ENCODE results near the gene LAMB4. TPM values are rescaled to one million over a fixed set of nuclear protein-coding genes. Genes with fewer than 3 reads are reported as not detected.

The LAMB4 gene, protein sequence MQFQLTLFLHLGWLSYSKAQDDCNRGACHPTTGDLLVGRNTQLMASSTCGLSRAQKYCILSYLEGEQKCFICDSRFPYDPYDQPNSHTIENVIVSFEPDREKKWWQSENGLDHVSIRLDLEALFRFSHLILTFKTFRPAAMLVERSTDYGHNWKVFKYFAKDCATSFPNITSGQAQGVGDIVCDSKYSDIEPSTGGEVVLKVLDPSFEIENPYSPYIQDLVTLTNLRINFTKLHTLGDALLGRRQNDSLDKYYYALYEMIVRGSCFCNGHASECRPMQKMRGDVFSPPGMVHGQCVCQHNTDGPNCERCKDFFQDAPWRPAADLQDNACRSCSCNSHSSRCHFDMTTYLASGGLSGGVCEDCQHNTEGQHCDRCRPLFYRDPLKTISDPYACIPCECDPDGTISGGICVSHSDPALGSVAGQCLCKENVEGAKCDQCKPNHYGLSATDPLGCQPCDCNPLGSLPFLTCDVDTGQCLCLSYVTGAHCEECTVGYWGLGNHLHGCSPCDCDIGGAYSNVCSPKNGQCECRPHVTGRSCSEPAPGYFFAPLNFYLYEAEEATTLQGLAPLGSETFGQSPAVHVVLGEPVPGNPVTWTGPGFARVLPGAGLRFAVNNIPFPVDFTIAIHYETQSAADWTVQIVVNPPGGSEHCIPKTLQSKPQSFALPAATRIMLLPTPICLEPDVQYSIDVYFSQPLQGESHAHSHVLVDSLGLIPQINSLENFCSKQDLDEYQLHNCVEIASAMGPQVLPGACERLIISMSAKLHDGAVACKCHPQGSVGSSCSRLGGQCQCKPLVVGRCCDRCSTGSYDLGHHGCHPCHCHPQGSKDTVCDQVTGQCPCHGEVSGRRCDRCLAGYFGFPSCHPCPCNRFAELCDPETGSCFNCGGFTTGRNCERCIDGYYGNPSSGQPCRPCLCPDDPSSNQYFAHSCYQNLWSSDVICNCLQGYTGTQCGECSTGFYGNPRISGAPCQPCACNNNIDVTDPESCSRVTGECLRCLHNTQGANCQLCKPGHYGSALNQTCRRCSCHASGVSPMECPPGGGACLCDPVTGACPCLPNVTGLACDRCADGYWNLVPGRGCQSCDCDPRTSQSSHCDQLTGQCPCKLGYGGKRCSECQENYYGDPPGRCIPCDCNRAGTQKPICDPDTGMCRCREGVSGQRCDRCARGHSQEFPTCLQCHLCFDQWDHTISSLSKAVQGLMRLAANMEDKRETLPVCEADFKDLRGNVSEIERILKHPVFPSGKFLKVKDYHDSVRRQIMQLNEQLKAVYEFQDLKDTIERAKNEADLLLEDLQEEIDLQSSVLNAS (N-terminal part only)
- 0.07 and 0.09 TPM in 2 replicates for total RNA-seq

GRCh38 chr7:108130261-108130660 lies at the start of gene LAMB4:
TSS of gene LAMB4 (minus strand) at chr7:108130361. CDS start at chr7:108123164, 7,197 bp downstream.

DNA sequence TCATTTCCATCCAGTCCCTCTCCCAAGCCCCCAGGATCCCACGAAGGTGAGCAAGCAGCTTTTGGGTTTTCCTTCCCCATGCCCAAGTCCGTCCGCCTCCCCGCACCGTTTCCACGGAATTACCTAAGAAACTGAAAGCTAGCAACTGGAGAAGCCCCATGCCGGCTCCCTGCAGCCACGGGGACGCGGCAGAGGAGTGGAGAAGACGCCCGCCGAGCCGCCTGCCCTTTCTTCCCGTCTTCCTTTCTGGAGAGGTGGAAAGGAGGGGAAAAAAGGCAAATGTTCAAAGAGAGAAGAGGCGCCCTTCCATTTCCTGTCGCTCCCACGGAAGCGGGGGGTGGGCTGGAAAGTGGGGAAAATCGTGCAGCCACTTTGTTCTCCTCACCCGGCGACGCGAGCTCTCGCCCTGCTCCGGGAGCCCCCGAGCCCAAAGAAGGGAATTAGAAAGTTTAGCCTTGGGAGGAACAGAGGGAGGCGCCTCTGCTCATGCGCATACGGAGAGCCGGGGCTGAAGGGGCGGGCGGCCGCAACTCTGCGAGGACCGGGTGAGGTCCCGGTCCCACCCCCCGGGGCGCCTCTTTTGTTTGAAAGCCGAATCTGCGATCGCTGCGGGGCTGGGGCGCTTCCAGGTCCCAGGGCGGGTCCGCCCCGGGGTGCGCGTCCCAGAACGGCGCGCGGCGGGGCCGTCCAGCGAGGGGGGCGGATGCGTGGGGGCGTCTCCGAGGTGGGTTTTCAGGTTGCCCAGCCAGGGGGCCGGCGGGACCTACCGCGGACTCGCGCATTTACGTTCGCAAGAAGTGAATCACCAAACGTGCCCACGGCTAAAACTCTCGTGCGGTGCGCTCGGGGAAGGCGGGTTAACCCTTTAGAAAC lies 127.2 kb downstream of the LAMB4 start, which contains the start of gene LAMB1:
Gene LAMB1, minus strand, starts transcription at position 436 of the 873 bp plus-strand sequence. Its CDS starts 276 bp downstream, at position 160.

Other genes starting within 250 kb of the LAMB4 start
- 53.3 and 65.8 TPM in 2 replicates for gene DLD, start 239.2 kb downstream of the LAMB4 start, total RNA-seq
- 68.5 and 91.7 TPM in 2 replicates for gene LAMB1, start 127.2 kb downstream of the LAMB4 start, total RNA-seq

Data from airway epithelial cell (primary cell).